Stimulated activated CD8-positive, alpha-beta memory T cell treated with anti-CD3 and anti-CD28 coated beads, Interleukin-4, amount 100 ng/mL, for 48 hours (primary cell): ENCODE measurements around the gene PHACTR1.

ENCODE experiments used
- DNase-seq: peaks from one replicate; pipeline ENCODE4 v3.0.0-alpha.2; 2020

Gene PHACTR1

GRCh38 chr6:12958052-12958706 lies 241.6 kb downstream of the PHACTR1 start:
- no peak for DNase-seq

GRCh38 chr6:12961761-12962160 lies 245.2 kb downstream of the PHACTR1 start:
- DNase-seq: no peak

GRCh38 chr6:12962529-12962928 lies 246.0 kb downstream of the PHACTR1 start:
- no peak for DNase-seq

GRCh38 chr6:12962987-12963386 lies 246.4 kb downstream of the PHACTR1 start:
- no peak for DNase-seq

- DNase-seq: no peak
Measured at GRCh38 chr6:12963567-12963966, 247.0 kb downstream of the PHACTR1 start.

- DNase-seq: no peak
Measured at GRCh38 chr6:12967686-12968085, 251.1 kb downstream of the PHACTR1 start.

- DNase-seq: no peak
Measured at GRCh38 chr6:12968290-12968689, 251.7 kb downstream of the PHACTR1 start.

GRCh38 chr6:12968839-12969558 lies 252.4 kb downstream of the PHACTR1 start:
- DNase-seq: no peak

GRCh38 chr6:12969966-12970365 lies 253.4 kb downstream of the PHACTR1 start:
- no peak for DNase-seq

GRCh38 chr6:12973386-12973785 lies 256.8 kb downstream of the PHACTR1 start:
- DNase-seq: no peak

- no peak for DNase-seq
Measured at GRCh38 chr6:12974551-12974950, 258.0 kb downstream of the PHACTR1 start.

- no peak for DNase-seq
Measured at GRCh38 chr6:12976366-12976765, 259.8 kb downstream of the PHACTR1 start.

GRCh38 chr6:12977206-12977605 lies 260.6 kb downstream of the PHACTR1 start:
- DNase-seq: no peak

GRCh38 chr6:12977806-12978205 lies 261.2 kb downstream of the PHACTR1 start:
- DNase-seq: no peak

GRCh38 chr6:12980741-12981140 lies 264.2 kb downstream of the PHACTR1 start:
- no peak for DNase-seq

GRCh38 chr6:12984776-12985175 lies 268.2 kb downstream of the PHACTR1 start:
- DNase-seq: no peak

GRCh38 chr6:12987783-12988182 lies 271.2 kb downstream of the PHACTR1 start:
- no peak for DNase-seq

GRCh38 chr6:12990162-12990561 lies 273.6 kb downstream of the PHACTR1 start:
- DNase-seq: no peak

- DNase-seq: no peak
Measured at GRCh38 chr6:12991435-12991834, 274.9 kb downstream of the PHACTR1 start.

GRCh38 chr6:12992770-12993169 lies 276.2 kb downstream of the PHACTR1 start:
- DNase-seq: no peak

- DNase-seq: no peak
Measured at GRCh38 chr6:12993283-12993898, 276.8 kb downstream of the PHACTR1 start.

GRCh38 chr6:12995419-12995818 lies 278.9 kb downstream of the PHACTR1 start:
- DNase-seq: no peak

- no peak for DNase-seq
Measured at GRCh38 chr6:13000537-13000936, 284.0 kb downstream of the PHACTR1 start.

- DNase-seq: no peak
Measured at GRCh38 chr6:13001927-13002326, 285.4 kb downstream of the PHACTR1 start.
